ENCODE results near the gene TES. TPM values are rescaled to one million over a fixed set of nuclear protein-coding genes. Genes with fewer than 3 reads are reported as not detected.

TES gene
- total and polyA plus RNA-seq, 4 donors: 5.7 to 11.8 (median 7.5) TPM

GRCh38 chr7:116292381-116292780 is 82.0 kb downstream of the TES start:
- H3K9ac ChIP-seq (ENCODE audit: low read depth in 1 of 2, low read length in 2 of 2): no peak overlapping the region
- no peak overlapping the region for H3K27ac ChIP-seq (ENCODE audit: low read depth in 1 of 2, low read length in 2 of 2)
- no peak overlapping the region for H3K4me3 ChIP-seq (ENCODE audit: low read depth in 1 of 3, low read length in 3 of 3)
- TF ChIP-seq REST (IDR thresholded peaks at IDR 0.05) (no peak), FOXA1 (IDR thresholded peaks at IDR 0.05) (no peak), ZBTB33 (IDR thresholded peaks at IDR 0.05) (no peak), EGR1 (IDR thresholded peaks at IDR 0.05; ENCODE audit: low read depth in 2 of 2) (no peak), TAF1 (conservative IDR thresholded peaks at IDR 0.05) (no peak), CTCF (IDR thresholded peaks at IDR 0.05; ENCODE audit: low read depth, low read length, missing input control) (no peak), RXRA (IDR thresholded peaks at IDR 0.05) (no peak)
- no peaks in the 10 kb centered on the region for H3K9me3 ChIP-seq (ENCODE audit: control insufficient read depth in 4 of 4, low read length in 3 of 4)
- WGBS: 100% methylated on average over 1 of the region's 1 CpG
- no peak for DNase-seq (ENCODE audit: low spot score)
- H3K27me3 ChIP-seq (ENCODE audit: control insufficient read depth in 4 of 4, insufficient read depth in 4 of 4, low read length in 3 of 4): no peaks in the 10 kb centered on the region
- H3K36me3 ChIP-seq (ENCODE audit: control insufficient read depth in 4 of 4, insufficient read depth in 3 of 4, low read depth in 1 of 4, low read length in 3 of 4): no peaks in the 10 kb centered on the region
- H3K4me1 ChIP-seq (ENCODE audit: control insufficient read depth in 4 of 4, insufficient read depth in 4 of 4, low read length in 3 of 4): no peaks in the 10 kb centered on the region

- no peaks in the 10 kb centered on the region for H3K4me1 ChIP-seq (ENCODE audit: control insufficient read depth in 4 of 4, insufficient read depth in 4 of 4, low read length in 3 of 4)
- H3K9me3 ChIP-seq (ENCODE audit: control insufficient read depth in 4 of 4, low read length in 3 of 4): no peaks in the 10 kb centered on the region
- H3K4me3 ChIP-seq (ENCODE audit: low read depth in 1 of 3, low read length in 3 of 3): no peak overlapping the region
- no peak for DNase-seq (ENCODE audit: low spot score)
- 91% methylated on average over 1 of the region's 1 CpG for WGBS
- no peak overlapping the region for H3K27ac ChIP-seq (ENCODE audit: low read depth in 1 of 2, low read length in 2 of 2)
- H3K27me3 ChIP-seq (ENCODE audit: control insufficient read depth in 4 of 4, insufficient read depth in 4 of 4, low read length in 3 of 4): no peaks in the 10 kb centered on the region
- no peak overlapping the region for H3K9ac ChIP-seq (ENCODE audit: low read depth in 1 of 2, low read length in 2 of 2)
- H3K36me3 ChIP-seq (ENCODE audit: control insufficient read depth in 4 of 4, insufficient read depth in 3 of 4, low read depth in 1 of 4, low read length in 3 of 4): no peaks in the 10 kb centered on the region
- TF ChIP-seq REST (IDR thresholded peaks at IDR 0.05) (no peak), SP1 (IDR thresholded peaks at IDR 0.05) (no peak), ZBTB33 (IDR thresholded peaks at IDR 0.05) (no peak), GABPA (IDR thresholded peaks at IDR 0.05 in 1 of 2, conservative IDR thresholded peaks at IDR 0.05 in 1 of 2) (no peak), MAX (IDR thresholded peaks at IDR 0.05) (no peak), HNF4A (conservative IDR thresholded peaks at IDR 0.05) (no peak), ATF3 (IDR thresholded peaks at IDR 0.05) (no peak), JUND (IDR thresholded peaks at IDR 0.05) (no peak), RAD21 (IDR thresholded peaks at IDR 0.05) (no peak), TAF1 (conservative IDR thresholded peaks at IDR 0.05) (no peak), YY1 (IDR thresholded peaks at IDR 0.05) (no peak), FOXA2 (IDR thresholded peaks at IDR 0.05) (no peak), FOXA1 (IDR thresholded peaks at IDR 0.05) (no peak), RXRA (IDR thresholded peaks at IDR 0.05) (no peak), EGR1 (IDR thresholded peaks at IDR 0.05; ENCODE audit: low read depth in 2 of 2) (no peak), HNF4G (IDR thresholded peaks at IDR 0.05) (no peak)
These were observed 82.8 kb downstream of the TES start for GRCh38 chr7:116293139-116293538.

All from liver (tissue), 9 donors.